Kidney epithelial cell (primary cell): ENCODE data around the gene RAB11FIP4. TPM values are rescaled to one million over a fixed set of nuclear protein-coding genes. Genes with fewer than 3 reads are reported as not detected.

ENCODE experiments used
- DNase-seq: peaks from one replicate; pipeline ENCODE4 v3.0.0-alpha.2; 2010; ENCODE audit warnings: low read depth
- H3K27me3 ChIP-seq: 2 replicates; pipeline ENCODE4 v1.6.0; 2011; ENCODE audit warnings: low read length; ENCODE audit not compliant: control insufficient read depth, insufficient read depth
- H3K36me3 ChIP-seq: 2 replicates; pipeline ENCODE4 v1.5.1; 2011; ENCODE audit warnings: low read length; ENCODE audit not compliant: control insufficient read depth, insufficient read depth
- H3K4me3 ChIP-seq: 2 replicates; pipeline ENCODE4 v1.5.1; 2011; ENCODE audit warnings: low read depth, mild to moderate bottlenecking, control low read depth, low read length
- CTCF ChIP-seq: IDR thresholded peaks from 2 replicates; pipeline ENCODE4 v1.5.1; 2011; ENCODE audit warnings: mild to moderate bottlenecking, moderate library complexity, low read length, control low read depth, inconsistent platforms; ENCODE audit not compliant: insufficient read depth, poor library complexity, severe bottlenecking
- total RNA-seq: library from RNA; depleted of rRNA; stranded (reverse); fragments of >200 nt; gene quantifications from 2 replicates; pipeline ENCODE4 v1.2.3, GENCODE V29; 2015

Gene RAB11FIP4
- total RNA-seq, 1 donor from 2014 or later = 26.5 TPM

- DNase-seq = no peak
Measured at GRCh38 chr17:31412511-31412910, 21.0 kb downstream of the RAB11FIP4 start.

GRCh38 chr17:31413081-31413799, 21.8 kb downstream of the RAB11FIP4 start:
- DNase-seq = no peak

More at GRCh38 chr17:31412511-31412910, 21.0 kb downstream of the RAB11FIP4 start:
- H3K36me3 ChIP-seq = no peaks in the 10 kb centered on the region
- H3K27me3 ChIP-seq = peaks cover 5% of the 10 kb centered on the region
- H3K4me3 ChIP-seq = no peak overlapping the region
- no peak for TF ChIP-seq CTCF

GRCh38 chr17:31413874-31414549, 22.5 kb downstream of the RAB11FIP4 start:
- H3K4me3 ChIP-seq = no peak overlapping the region
- DNase-seq = no peak
- no peak for TF ChIP-seq CTCF
- no peaks in the 10 kb centered on the region for H3K36me3 ChIP-seq
- H3K27me3 ChIP-seq = peaks cover 2% of the 10 kb centered on the region

More at GRCh38 chr17:31413081-31413799, 21.8 kb downstream of the RAB11FIP4 start:
- H3K27me3 ChIP-seq = peaks cover 5% of the 10 kb centered on the region
- TF ChIP-seq CTCF = no peak
- H3K4me3 ChIP-seq = no peak overlapping the region
- no peaks in the 10 kb centered on the region for H3K36me3 ChIP-seq

GRCh38 chr17:31414550-31414918, 23.1 kb downstream of the RAB11FIP4 start:
- H3K27me3 ChIP-seq = peaks cover 2% of the 10 kb centered on the region
- H3K4me3 ChIP-seq = no peak overlapping the region
- DNase-seq = no peak
- H3K36me3 ChIP-seq = no peaks in the 10 kb centered on the region
- no peak for TF ChIP-seq CTCF

- Histone ChIP-seq H3K27me3 (peaks cover 2% of the 10 kb centered on the region), H3K36me3 (no peaks in the 10 kb centered on the region), H3K4me3 (no peak overlapping the region)
- TF ChIP-seq CTCF = no peak
- DNase-seq = no peak
Measured at GRCh38 chr17:31415004-31415454, 23.6 kb downstream of the RAB11FIP4 start.
